GM18868 (cell line): ENCODE measurements around the gene RFX7.

ENCODE experiments used
- ATAC-seq: cut with Tn5 transposase; IDR thresholded peaks from one replicate; pipeline ENCODE4 v1.9.1; 2021; ENCODE audit warnings: mild to moderate bottlenecking, moderate library complexity; ENCODE audit not compliant: unreplicated experiment

Gene RFX7

GRCh38 chr15:56052395-56053045 lies 191.2 kb downstream of the RFX7 start:
- ATAC-seq, result peak; percentile 82

- ATAC-seq, result no peak
Observed at GRCh38 chr15:56051676-56052075, 192.0 kb downstream of the RFX7 start.

- no peak for ATAC-seq
Observed at GRCh38 chr15:56049577-56049976, 194.1 kb downstream of the RFX7 start.

GRCh38 chr15:56047354-56047753 lies 196.3 kb downstream of the RFX7 start:
- no peak for ATAC-seq

GRCh38 chr15:56045068-56045748 lies 198.5 kb downstream of the RFX7 start:
- no peak for ATAC-seq

- no peak for ATAC-seq
Observed at GRCh38 chr15:56042982-56043980, 200.4 kb downstream of the RFX7 start.

GRCh38 chr15:56042498-56042897 lies 201.2 kb downstream of the RFX7 start:
- ATAC-seq, result no peak

- ATAC-seq, result no peak
Observed at GRCh38 chr15:56042031-56042430, 201.6 kb downstream of the RFX7 start.

GRCh38 chr15:56040081-56041035 lies 203.3 kb downstream of the RFX7 start:
- ATAC-seq, result no peak

- ATAC-seq, result no peak
Observed at GRCh38 chr15:56038707-56039106, 205.0 kb downstream of the RFX7 start.

- no peak for ATAC-seq
Observed at GRCh38 chr15:56038015-56038414, 205.7 kb downstream of the RFX7 start.
